Neural progenitor cell (in vitro differentiated cells): Measurements from ENCODE around the gene UNC5B.

ENCODE experiments used
- CTCF ChIP-seq: fragments of 200-600 bp; sonication (generic); IDR thresholded peaks from 2 replicates; pipeline ENCODE4 v1.5.1; 2017; ENCODE audit warnings: antibody characterized with exemption, mild to moderate bottlenecking
- EZH2 ChIP-seq: fragments of 200-600 bp; sonication (generic); IDR thresholded peaks from 2 replicates; pipeline ENCODE4 v1.6.1; 2017; ENCODE audit warnings: antibody characterized with exemption, mild to moderate bottlenecking, moderate library complexity
- EZH2phosphoT487 ChIP-seq: fragments of 200-600 bp; sonication (generic); IDR thresholded peaks from 2 replicates; pipeline ENCODE4 v1.6.1; 2017; ENCODE audit warnings: antibody characterized with exemption

DNA sequence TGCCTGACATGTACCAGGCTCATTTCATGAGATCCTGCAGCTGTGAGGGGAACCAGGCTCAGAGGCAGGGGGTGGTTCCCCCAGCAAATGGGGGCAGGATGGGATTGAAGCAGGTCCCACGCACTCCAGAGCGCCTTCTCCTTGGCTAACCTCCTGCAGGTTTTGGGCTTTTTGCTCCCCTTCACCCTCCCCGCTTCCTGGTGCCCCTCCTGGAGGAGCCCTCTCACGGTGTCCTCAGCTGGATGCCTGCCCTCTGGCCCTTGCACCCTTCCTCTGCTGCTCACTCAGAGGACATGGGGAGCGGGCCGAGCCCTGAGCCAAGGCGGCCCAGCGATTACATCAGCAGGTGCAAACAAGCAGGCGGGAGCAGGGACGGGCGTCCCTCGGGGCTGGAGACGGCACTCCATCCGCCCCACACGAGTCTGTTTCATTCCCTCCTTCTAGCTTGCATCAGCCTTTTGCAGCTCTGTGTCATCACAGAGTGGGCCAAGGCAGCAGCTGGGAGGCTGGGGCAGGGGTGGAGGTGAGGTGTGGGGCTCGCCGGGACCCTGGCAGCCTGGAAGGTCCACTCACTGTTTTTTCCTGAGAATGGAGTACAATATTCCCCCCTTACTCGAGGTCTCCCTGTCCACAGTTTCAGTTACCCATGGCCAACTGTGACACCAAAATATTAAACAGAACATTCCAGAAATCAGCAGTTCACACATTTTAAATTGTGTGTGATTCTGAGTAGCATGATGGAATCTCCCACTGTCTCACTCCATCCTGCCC lies 54.0 kb downstream of the UNC5B start:
- no peak for TF ChIP-seq CTCF
- no peak for TF ChIP-seq EZH2
- no peak for TF ChIP-seq EZH2phosphoT487
